Measurements from ENCODE around the gene NLGN4X.

The NLGN4X gene

GRCh38 chrX:5842601-5843000 lies 386.1 kb downstream of the NLGN4X start:
- no peak for DNase-seq
